A549 (cell line): ENCODE results near the gene TPSB2.

Experiments
- CEBPB ChIP-seq, 2 experiments: fragments of >200 bp in 1 of 2; sonication (Bioruptor Twin) in 1 of 2; formaldehyde crosslinking in 1 of 2; IDR thresholded peaks; 2 replicates each; pipeline ENCODE4 v1.6.1; 2012 to 2016
- EP300 ChIP-seq, 2 experiments: fragments of >200 bp; sonication (Bioruptor Twin); formaldehyde crosslinking; IDR thresholded peaks; 2 replicates in 1 of 2; 3 replicates in 1 of 2; pipeline ENCODE4 v1.6.1; 2016 to 2017
- FOSL2 ChIP-seq, 2 experiments: fragments of 450-650 bp in 1 of 2; fragments of >200 bp in 1 of 2; sonication (Bioruptor Twin) in 1 of 2; formaldehyde crosslinking; IDR thresholded peaks; 2 replicates each; pipeline versions ENCODE4 v1.5.0 to v1.6.1; 2016 to 2020; ENCODE audit warnings: mild to moderate bottlenecking in 1 of 2, moderate library complexity in 1 of 2
- FOXS1 ChIP-seq: fragments of 250-450 bp; sonication (Bioruptor Pico); IDR thresholded peaks from 2 replicates; pipeline ENCODE4 v1.5.0; 2020; ENCODE audit warnings: mild to moderate bottlenecking, moderate library complexity
- HOXB13 ChIP-seq: fragments of 250-450 bp; sonication (Bioruptor Pico); IDR thresholded peaks from 2 replicates; pipeline ENCODE4 v1.5.0; 2020; ENCODE audit warnings: low read depth, mild to moderate bottlenecking, moderate library complexity
- MAZ ChIP-seq: fragments of 150-350 bp; IDR thresholded peaks from 2 replicates; pipeline ENCODE4 v1.6.1; 2014; ENCODE audit warnings: antibody characterized with exemption, low read depth, low read length, borderline replicate concordance
- PHF8 ChIP-seq: fragments of 200-600 bp; sonication (generic); IDR thresholded peaks from 2 replicates; pipeline ENCODE4 v1.6.1; 2016; ENCODE audit warnings: low read depth, mild to moderate bottlenecking, antibody characterized with exemption, moderate library complexity, borderline replicate concordance
- POLR2A ChIP-seq: IDR thresholded peaks from 2 replicates; pipeline ENCODE4 v1.6.1; 2012; ENCODE audit warnings: mild to moderate bottlenecking, low read length
- POLR2AphosphoS2 ChIP-seq: conservative IDR thresholded peaks from 2 replicates; pipeline ENCODE4 v1.6.1; 2012; ENCODE audit warnings: low read length, improper control_type of control experiment, inconsistent platforms
- TF ChIP-seq, protein P1 (sequence below): fragments of >200 bp; sonication (Bioruptor Twin); formaldehyde crosslinking; IDR thresholded peaks from 3 replicates; pipeline ENCODE4 v1.5.1; 2016
- TF ChIP-seq, protein P2 (sequence below): IDR thresholded peaks from 2 replicates; pipeline ENCODE4 v1.6.1; 2012
- TF ChIP-seq, protein P3 (sequence below): fragments of 200-600 bp; sonication (generic); IDR thresholded peaks from 2 replicates; pipeline ENCODE4 v1.6.1; 2016; ENCODE audit warnings: antibody characterized with exemption, mild to moderate bottlenecking, moderate library complexity
- TF ChIP-seq, protein P4 (sequence below): fragments of 150-350 bp; IDR thresholded peaks from 2 replicates; pipeline ENCODE4 v1.6.1; 2014; ENCODE audit warnings: low read depth, mild to moderate bottlenecking, low read length

DNA sequence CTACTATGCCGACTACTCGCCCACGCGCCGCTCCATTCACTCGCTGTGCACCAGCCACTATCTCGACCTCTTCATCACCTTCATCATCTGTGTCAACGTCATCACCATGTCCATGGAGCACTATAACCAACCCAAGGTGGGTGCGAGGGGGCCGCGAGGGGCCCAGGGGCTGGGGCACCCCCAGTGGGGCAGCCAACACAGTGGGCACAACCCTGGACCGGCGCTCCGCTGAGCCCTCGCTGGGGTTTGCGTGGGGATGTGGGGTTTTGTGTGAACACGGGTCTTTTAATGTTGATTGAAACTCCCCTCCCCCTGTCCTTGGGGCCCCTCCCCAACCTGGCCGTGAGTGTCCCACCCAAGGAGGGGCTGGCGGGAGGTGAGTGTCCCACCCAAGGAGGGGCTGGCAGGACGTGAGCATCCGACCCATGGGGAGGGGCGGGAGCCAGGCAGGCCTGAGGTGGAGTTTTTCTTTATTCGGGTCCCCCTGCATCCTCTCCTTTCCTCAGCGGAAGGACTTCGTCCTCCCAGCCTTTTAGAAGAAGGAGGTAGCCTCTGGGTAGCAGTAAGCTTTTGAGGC, 16.1 kb downstream of the TPSB2 start:
- TF ChIP-seq EP300 (IDR thresholded peaks at IDR 0.05) (no peak), PHF8 (no peak), MAZ (no peak), FOSL2 (IDR thresholded peaks at IDR 0.05) (no peak), FOSL2 (CRISPR knock-in tag; IDR thresholded peaks at IDR 0.05) (no peak), CEBPB (IDR thresholded peaks at IDR 0.05) (no peak), HOXB13 (CRISPR knock-in tag) (no peak), POLR2A (no peak), FOXS1 (CRISPR knock-in tag) (no peak), POLR2AphosphoS2 (no peak)
- TF ChIP-seq, protein P1, sequence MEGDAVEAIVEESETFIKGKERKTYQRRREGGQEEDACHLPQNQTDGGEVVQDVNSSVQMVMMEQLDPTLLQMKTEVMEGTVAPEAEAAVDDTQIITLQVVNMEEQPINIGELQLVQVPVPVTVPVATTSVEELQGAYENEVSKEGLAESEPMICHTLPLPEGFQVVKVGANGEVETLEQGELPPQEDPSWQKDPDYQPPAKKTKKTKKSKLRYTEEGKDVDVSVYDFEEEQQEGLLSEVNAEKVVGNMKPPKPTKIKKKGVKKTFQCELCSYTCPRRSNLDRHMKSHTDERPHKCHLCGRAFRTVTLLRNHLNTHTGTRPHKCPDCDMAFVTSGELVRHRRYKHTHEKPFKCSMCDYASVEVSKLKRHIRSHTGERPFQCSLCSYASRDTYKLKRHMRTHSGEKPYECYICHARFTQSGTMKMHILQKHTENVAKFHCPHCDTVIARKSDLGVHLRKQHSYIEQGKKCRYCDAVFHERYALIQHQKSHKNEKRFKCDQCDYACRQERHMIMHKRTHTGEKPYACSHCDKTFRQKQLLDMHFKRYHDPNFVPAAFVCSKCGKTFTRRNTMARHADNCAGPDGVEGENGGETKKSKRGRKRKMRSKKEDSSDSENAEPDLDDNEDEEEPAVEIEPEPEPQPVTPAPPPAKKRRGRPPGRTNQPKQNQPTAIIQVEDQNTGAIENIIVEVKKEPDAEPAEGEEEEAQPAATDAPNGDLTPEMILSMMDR: no peak
- TF ChIP-seq, protein P2, sequence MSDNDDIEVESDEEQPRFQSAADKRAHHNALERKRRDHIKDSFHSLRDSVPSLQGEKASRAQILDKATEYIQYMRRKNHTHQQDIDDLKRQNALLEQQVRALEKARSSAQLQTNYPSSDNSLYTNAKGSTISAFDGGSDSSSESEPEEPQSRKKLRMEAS: no peak
- TF ChIP-seq, protein P3, sequence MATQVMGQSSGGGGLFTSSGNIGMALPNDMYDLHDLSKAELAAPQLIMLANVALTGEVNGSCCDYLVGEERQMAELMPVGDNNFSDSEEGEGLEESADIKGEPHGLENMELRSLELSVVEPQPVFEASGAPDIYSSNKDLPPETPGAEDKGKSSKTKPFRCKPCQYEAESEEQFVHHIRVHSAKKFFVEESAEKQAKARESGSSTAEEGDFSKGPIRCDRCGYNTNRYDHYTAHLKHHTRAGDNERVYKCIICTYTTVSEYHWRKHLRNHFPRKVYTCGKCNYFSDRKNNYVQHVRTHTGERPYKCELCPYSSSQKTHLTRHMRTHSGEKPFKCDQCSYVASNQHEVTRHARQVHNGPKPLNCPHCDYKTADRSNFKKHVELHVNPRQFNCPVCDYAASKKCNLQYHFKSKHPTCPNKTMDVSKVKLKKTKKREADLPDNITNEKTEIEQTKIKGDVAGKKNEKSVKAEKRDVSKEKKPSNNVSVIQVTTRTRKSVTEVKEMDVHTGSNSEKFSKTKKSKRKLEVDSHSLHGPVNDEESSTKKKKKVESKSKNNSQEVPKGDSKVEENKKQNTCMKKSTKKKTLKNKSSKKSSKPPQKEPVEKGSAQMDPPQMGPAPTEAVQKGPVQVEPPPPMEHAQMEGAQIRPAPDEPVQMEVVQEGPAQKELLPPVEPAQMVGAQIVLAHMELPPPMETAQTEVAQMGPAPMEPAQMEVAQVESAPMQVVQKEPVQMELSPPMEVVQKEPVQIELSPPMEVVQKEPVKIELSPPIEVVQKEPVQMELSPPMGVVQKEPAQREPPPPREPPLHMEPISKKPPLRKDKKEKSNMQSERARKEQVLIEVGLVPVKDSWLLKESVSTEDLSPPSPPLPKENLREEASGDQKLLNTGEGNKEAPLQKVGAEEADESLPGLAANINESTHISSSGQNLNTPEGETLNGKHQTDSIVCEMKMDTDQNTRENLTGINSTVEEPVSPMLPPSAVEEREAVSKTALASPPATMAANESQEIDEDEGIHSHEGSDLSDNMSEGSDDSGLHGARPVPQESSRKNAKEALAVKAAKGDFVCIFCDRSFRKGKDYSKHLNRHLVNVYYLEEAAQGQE: no peak
- TF ChIP-seq, protein P4, sequence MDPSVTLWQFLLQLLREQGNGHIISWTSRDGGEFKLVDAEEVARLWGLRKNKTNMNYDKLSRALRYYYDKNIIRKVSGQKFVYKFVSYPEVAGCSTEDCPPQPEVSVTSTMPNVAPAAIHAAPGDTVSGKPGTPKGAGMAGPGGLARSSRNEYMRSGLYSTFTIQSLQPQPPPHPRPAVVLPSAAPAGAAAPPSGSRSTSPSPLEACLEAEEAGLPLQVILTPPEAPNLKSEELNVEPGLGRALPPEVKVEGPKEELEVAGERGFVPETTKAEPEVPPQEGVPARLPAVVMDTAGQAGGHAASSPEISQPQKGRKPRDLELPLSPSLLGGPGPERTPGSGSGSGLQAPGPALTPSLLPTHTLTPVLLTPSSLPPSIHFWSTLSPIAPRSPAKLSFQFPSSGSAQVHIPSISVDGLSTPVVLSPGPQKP: no peak
